H9 (cell line): ENCODE data around the gene ATXN7. TPM values are rescaled to one million over a fixed set of nuclear protein-coding genes. Genes with fewer than 3 reads are reported as not detected.

Source experiments
- DNase-seq: peaks from one replicate; pipeline ENCODE4 v3.0.0-alpha.2; 2017
- H2AFZ ChIP-seq: one replicate; pipeline ENCODE4 v1.6.1; 2013; ENCODE audit warnings: mild to moderate bottlenecking, low read length, control low read depth, moderate library complexity
- H2AK5ac ChIP-seq: 2 replicates; pipeline ENCODE4 v1.6.1; 2013; ENCODE audit warnings: low read length, control low read depth, mixed read lengths; ENCODE audit not compliant: insufficient read length
- H2BK120ac ChIP-seq: one replicate; pipeline ENCODE4 v1.6.1; 2013; ENCODE audit warnings: low read depth, mild to moderate bottlenecking, low read length, control low read depth, inconsistent platforms; ENCODE audit not compliant: poor library complexity, severe bottlenecking
- H2BK12ac ChIP-seq: 2 replicates; pipeline ENCODE4 v1.6.1; 2013; ENCODE audit warnings: low read length, control low read depth, mixed read lengths, low read depth; ENCODE audit not compliant: insufficient read length
- H2BK15ac ChIP-seq: 2 replicates; pipeline ENCODE4 v1.6.1; 2013; ENCODE audit warnings: low read depth, low read length, control low read depth
- H2BK20ac ChIP-seq: one replicate; pipeline ENCODE4 v1.6.1; 2013; ENCODE audit warnings: low read depth, mild to moderate bottlenecking, low read length, control low read depth, inconsistent platforms; ENCODE audit not compliant: poor library complexity, severe bottlenecking
- H2BK5ac ChIP-seq: 2 replicates; pipeline ENCODE4 v1.6.1; 2013; ENCODE audit warnings: low read length, control low read depth, mixed read lengths; ENCODE audit not compliant: insufficient read length
- H3K14ac ChIP-seq: 2 replicates; pipeline ENCODE4 v1.6.1; 2013; ENCODE audit warnings: low read length, control low read depth; ENCODE audit not compliant: insufficient read depth
- H3K18ac ChIP-seq: 2 replicates; pipeline ENCODE4 v1.6.1; 2013; ENCODE audit warnings: low read depth, mild to moderate bottlenecking, mixed read lengths, low read length, control low read depth; ENCODE audit not compliant: insufficient read length
- H3K23ac ChIP-seq: 2 replicates; pipeline ENCODE4 v1.6.1; 2013; ENCODE audit warnings: low read length, control low read depth, mixed read lengths, low read depth; ENCODE audit not compliant: insufficient read length
- H3K23me2 ChIP-seq: 2 replicates; pipeline ENCODE4 v1.6.1; 2013; ENCODE audit warnings: low read depth, mild to moderate bottlenecking, mixed read lengths, low read length, control low read depth; ENCODE audit not compliant: insufficient read length, poor library complexity, severe bottlenecking
- H3K27ac ChIP-seq: 2 replicates; pipeline ENCODE4 v1.5.1; 2013; ENCODE audit warnings: low read length, control low read depth, mixed read lengths, low read depth; ENCODE audit not compliant: insufficient read length
- H3K27me3 ChIP-seq: 2 replicates; pipeline ENCODE4 v1.6.1; 2013; ENCODE audit warnings: low read length, control low read depth, inconsistent platforms; ENCODE audit not compliant: insufficient read depth
- H3K4ac ChIP-seq: 2 replicates; pipeline ENCODE4 v1.6.1; 2013; ENCODE audit warnings: low read depth, mild to moderate bottlenecking, control low read depth, inconsistent platforms, low read length, moderate library complexity
- H3K4me1 ChIP-seq: 2 replicates; pipeline ENCODE4 v1.6.1; 2013; ENCODE audit warnings: low read length, control low read depth, inconsistent platforms; ENCODE audit not compliant: insufficient read depth
- H3K4me2 ChIP-seq: 2 replicates; pipeline ENCODE4 v1.6.1; 2013; ENCODE audit warnings: low read length, control low read depth, mixed read lengths; ENCODE audit not compliant: insufficient read length, insufficient read depth
- H3K56ac ChIP-seq: 2 replicates; pipeline ENCODE4 v1.6.1; 2013; ENCODE audit warnings: low read depth, mild to moderate bottlenecking, mixed read lengths, low read length, control low read depth; ENCODE audit not compliant: insufficient read length
- H3K79me1 ChIP-seq: 2 replicates; pipeline ENCODE4 v1.6.1; 2013; ENCODE audit warnings: low read depth, mild to moderate bottlenecking, moderate library complexity, low read length, control low read depth, inconsistent platforms; ENCODE audit not compliant: insufficient read depth, poor library complexity, severe bottlenecking
- H3K79me2 ChIP-seq: 2 replicates; pipeline ENCODE4 v1.6.1; 2013; ENCODE audit warnings: low read length, control low read depth, inconsistent platforms; ENCODE audit not compliant: insufficient read depth
- H3K9ac ChIP-seq: 2 replicates; pipeline ENCODE4 v1.6.1; 2013; ENCODE audit warnings: low read length, control low read depth, mixed read lengths; ENCODE audit not compliant: insufficient read length; ENCODE audit errors: extremely low read depth
- H3K9me3 ChIP-seq: one replicate; pipeline ENCODE4 v1.6.1; 2013; ENCODE audit warnings: low read depth, low read length, inconsistent platforms; ENCODE audit not compliant: control insufficient read depth
- H3T11ph ChIP-seq: one replicate; pipeline ENCODE4 v1.6.1; 2013; ENCODE audit warnings: mild to moderate bottlenecking, low read length, control low read depth, inconsistent platforms
- H4K20me1 ChIP-seq: one replicate; pipeline ENCODE4 v1.6.1; 2013; ENCODE audit not compliant: control insufficient read depth, insufficient read length, insufficient read depth
- H4K5ac ChIP-seq: 2 replicates; pipeline ENCODE4 v1.6.1; 2013; ENCODE audit warnings: low read depth, mild to moderate bottlenecking, mixed read lengths, low read length, control low read depth; ENCODE audit not compliant: insufficient read length
- H4K8ac ChIP-seq: replicated peaks from 2 replicates; pipeline ENCODE4 v1.6.1; 2013; ENCODE audit warnings: low read length, control low read depth, mixed read lengths, low read depth; ENCODE audit not compliant: insufficient read length
- H4K91ac ChIP-seq: 2 replicates; pipeline ENCODE4 v1.6.1; 2013; ENCODE audit warnings: low read depth, mild to moderate bottlenecking, moderate library complexity, mixed read lengths, low read length, control low read depth; ENCODE audit not compliant: insufficient read length
- H3K27ac Mint-ChIP-seq, 3 experiments: 2 replicates in 2 of 3; 3 replicates in 1 of 3; pipeline ENCODE4 v1.8.0; 2020 to 2021; ENCODE audit warnings: mixed read lengths in 3 of 3, mild to moderate bottlenecking in 1 of 3, moderate library complexity in 1 of 3
- H3K27me3 Mint-ChIP-seq: 2 replicates; pipeline ENCODE4 v1.8.0; 2021; ENCODE audit warnings: low read depth, mild to moderate bottlenecking, moderate library complexity, mixed read lengths
- H3K36me3 Mint-ChIP-seq, 3 experiments: 2 replicates in 2 of 3; 3 replicates in 1 of 3; pipeline ENCODE4 v1.8.0; 2020 to 2021; ENCODE audit warnings: low read depth in 3 of 3, mixed read lengths in 3 of 3; ENCODE audit not compliant: insufficient read depth in 1 of 3
- H3K4me1 Mint-ChIP-seq, 2 experiments: 2 replicates each; pipeline ENCODE4 v1.8.0; 2020; ENCODE audit warnings: mixed read lengths in 2 of 2
- H3K4me3 Mint-ChIP-seq, 2 experiments: 2 replicates in 1 of 2; 3 replicates in 1 of 2; pipeline ENCODE4 v1.8.0; 2020 to 2021; ENCODE audit warnings: mild to moderate bottlenecking in 2 of 2, mixed read lengths in 2 of 2, moderate library complexity in 1 of 2
- H3K9me3 Mint-ChIP-seq, 2 experiments: 2 replicates in 1 of 2; 3 replicates in 1 of 2; pipeline ENCODE4 v1.8.0; 2020; ENCODE audit warnings: mild to moderate bottlenecking in 2 of 2, mixed read lengths in 2 of 2, moderate library complexity in 1 of 2
- WGBS: extraction: QIAGEN DNeasy Blood & Tissue Kit; methylation state at CpG from one replicate; pipeline ENCODE4 v1.1.7; 2013; ENCODE audit warnings: missing lambda C conversion rate, low lambda C conversion rate, mixed read lengths; ENCODE audit not compliant: insufficient read length; ENCODE audit errors: extremely low coverage; 5-methylcytosine and 5-hydroxymethylcytosine counted together
- total RNA-seq: library from RNA; stranded (reverse); gene quantifications from 2 replicates; pipeline ENCODE4 v1.2.1, GENCODE V29; 2021
- TF ChIP-seq, protein P1 (sequence below): fragments of 200-600 bp; sonication (generic); conservative IDR thresholded peaks from 3 replicates; pipeline ENCODE4 v1.8.0; 2021; ENCODE audit warnings: antibody characterized with exemption, mild to moderate bottlenecking

ATXN7 gene
- total RNA-seq, 1 experiment from 2014 or later = 21.5 TPM

DNA sequence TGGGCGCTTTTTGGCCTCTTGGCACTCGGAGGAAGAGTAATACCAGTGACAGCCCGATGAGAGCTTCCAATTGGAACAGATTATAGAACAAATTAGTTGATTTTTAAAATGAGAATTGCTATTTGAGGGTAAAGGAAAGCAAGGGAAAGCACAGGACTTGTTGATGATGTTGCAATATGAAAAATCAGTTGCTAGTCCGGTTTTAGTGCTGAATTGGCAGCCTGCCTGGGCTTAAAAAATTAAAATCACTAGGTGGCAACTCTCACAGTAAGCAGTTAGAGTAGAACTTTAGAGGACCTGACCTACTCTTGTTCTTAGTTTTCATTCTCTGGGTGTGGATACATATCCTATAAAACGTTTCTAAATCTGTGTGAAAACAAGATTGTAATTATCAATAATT lies 50.6 kb downstream of the ATXN7 start:
- Histone ChIP-seq H3K4me1 (no peaks in the 10 kb centered on the region), H3K14ac (no peak overlapping the region), H3K23me2 (peaks cover 10% of the 10 kb centered on the region), H4K20me1 (no peaks in the 10 kb centered on the region), H4K8ac (no peak overlapping the region), H3K9ac (no peak overlapping the region), H3K9me3 (no peaks in the 10 kb centered on the region), H2BK120ac (no peak overlapping the region), H2BK5ac (no peak overlapping the region), H3K27me3 (no peaks in the 10 kb centered on the region), H2AFZ (no peak overlapping the region), H3K27ac (no peak overlapping the region), H2BK12ac (no peak overlapping the region), H3K4ac (no peak overlapping the region), H3K79me1 (peaks cover 2% of the 10 kb centered on the region), H3T11ph (no peak overlapping the region), H4K5ac (no peak overlapping the region), H3K79me2 (no peaks in the 10 kb centered on the region), H3K4me2 (no peak overlapping the region), H2AK5ac (no peak overlapping the region), H2BK15ac (no peak overlapping the region), H3K18ac (no peak overlapping the region), H3K23ac (no peak overlapping the region), H2BK20ac (no peak overlapping the region), H4K91ac (no peak overlapping the region), H3K56ac (no peak overlapping the region)
- Mint-ChIP-seq H3K27ac (no peak overlapping the region), H3K9me3 (no peaks in the 10 kb centered on the region), H3K27me3 (no peaks in the 10 kb centered on the region; the same call in none of the 2 replicates), H3K4me1 (peaks cover 18 to 26% of the 10 kb centered on the region in 2 experiments), H3K36me3 (peaks cover 10 to 40% (median 39%) of the 10 kb centered on the region in 3 experiments), H3K4me3 (peak overlapping the region in 1 of 2 experiments; percentile 35; a peak in 2 of 5 replicates)
- no CpG with 5 or more reads among the region's 5 CpGs for WGBS
- DNase-seq = no peak
- TF ChIP-seq, protein P1, sequence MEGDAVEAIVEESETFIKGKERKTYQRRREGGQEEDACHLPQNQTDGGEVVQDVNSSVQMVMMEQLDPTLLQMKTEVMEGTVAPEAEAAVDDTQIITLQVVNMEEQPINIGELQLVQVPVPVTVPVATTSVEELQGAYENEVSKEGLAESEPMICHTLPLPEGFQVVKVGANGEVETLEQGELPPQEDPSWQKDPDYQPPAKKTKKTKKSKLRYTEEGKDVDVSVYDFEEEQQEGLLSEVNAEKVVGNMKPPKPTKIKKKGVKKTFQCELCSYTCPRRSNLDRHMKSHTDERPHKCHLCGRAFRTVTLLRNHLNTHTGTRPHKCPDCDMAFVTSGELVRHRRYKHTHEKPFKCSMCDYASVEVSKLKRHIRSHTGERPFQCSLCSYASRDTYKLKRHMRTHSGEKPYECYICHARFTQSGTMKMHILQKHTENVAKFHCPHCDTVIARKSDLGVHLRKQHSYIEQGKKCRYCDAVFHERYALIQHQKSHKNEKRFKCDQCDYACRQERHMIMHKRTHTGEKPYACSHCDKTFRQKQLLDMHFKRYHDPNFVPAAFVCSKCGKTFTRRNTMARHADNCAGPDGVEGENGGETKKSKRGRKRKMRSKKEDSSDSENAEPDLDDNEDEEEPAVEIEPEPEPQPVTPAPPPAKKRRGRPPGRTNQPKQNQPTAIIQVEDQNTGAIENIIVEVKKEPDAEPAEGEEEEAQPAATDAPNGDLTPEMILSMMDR = no peak
